HG02970 (cell line): Measurements from ENCODE around the gene ST6GALNAC6.
"Not testable (repeated sequence)": the region's sequence is repeated elsewhere in the genome, so short reads cannot be mapped to it uniquely, and the experiment has no call there.

Experiments used
- ATAC-seq: cut with Tn5 transposase; IDR thresholded peaks from one replicate; pipeline ENCODE4 v1.9.1; 2021; ENCODE audit warnings: mild to moderate bottlenecking, moderate library complexity, moderate number of reproducible peaks; ENCODE audit not compliant: unreplicated experiment, low FRiP score

ST6GALNAC6 gene

DNA sequence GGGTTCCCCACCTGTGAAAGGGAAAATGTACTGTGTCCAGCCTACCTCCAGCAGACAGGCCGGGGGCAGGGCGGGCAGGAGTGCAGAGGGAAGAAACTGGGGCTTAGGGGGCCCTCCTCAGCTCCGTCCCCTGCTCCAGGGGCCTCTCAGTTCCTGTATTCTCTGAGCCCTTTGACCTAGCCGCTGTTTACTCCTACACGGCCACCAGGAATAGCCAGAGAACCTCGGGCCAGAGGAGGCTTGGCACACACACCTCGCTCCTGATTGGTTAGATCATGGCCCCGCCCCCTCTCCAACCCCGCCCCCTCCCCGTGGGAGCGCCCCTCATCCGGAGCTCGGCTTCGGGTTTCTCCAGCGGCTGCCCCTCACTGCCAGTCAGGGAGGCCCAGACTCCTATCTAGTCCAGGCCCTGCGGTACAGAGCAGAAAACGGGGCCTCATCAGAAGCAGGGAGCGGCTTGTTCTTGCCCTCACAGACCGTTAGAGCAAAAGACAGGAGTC lies 2.2 kb downstream of the ST6GALNAC6 start:
- ATAC-seq = no peak

DNA sequence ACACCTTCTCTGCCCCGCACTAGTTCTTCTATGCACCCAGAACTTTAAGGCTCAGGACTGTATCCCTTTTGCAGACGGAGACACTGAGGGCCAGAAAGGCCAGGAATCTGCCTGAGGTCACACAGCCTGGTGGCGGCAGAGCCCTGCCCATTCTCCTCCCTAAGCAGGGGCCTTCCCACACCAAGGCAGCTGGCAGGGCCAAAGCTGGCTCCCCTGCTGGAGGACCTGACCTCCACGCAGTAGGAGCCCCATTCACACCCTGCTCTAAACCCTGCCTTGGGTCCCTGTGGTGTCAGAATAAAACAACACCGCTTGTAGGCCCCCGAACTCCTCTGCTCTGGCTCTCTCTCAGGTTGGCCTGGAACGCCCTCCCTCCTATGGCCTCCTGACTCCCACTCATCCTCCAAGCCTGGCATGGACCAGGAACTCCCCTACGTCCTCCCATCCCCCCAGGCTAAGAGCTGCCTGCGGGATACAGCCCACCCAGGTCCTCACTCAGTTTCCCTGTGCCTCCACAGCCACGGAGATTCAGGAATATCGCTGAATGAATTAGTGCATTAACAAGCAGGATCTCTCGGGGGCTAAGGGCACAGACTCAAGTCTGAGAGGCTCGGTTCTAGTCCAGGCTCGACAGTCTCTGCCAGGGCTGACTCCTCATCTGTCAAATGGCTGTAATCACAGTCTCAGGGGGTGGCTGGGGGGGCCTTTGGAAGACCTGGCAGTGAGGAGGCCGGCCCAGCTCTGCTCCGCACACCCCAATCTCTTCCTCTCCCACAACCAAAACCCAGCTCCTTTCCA lies 2.8 kb downstream of the ST6GALNAC6 start:
- ATAC-seq = no peak

DNA sequence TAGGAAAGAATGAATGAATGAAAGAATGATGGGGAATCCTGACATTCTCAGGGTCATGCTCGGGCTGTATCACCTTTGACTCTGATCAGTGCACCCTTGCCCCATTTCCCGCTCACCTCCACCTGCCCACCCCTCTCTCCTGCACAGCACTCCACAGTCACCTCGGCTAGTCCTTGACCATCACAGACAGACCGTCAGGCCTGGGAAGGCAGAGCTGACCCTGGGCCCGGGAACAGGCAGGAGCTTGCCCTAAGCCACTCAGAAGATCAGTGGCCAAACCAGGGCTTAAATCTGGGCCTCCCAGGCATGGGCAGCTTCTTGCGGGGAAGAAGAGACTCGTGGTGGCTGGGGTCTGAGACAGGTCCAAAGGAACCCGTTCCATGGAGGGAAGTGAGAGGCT lies 3.6 kb downstream of the ST6GALNAC6 start:
- ATAC-seq = no peak

DNA sequence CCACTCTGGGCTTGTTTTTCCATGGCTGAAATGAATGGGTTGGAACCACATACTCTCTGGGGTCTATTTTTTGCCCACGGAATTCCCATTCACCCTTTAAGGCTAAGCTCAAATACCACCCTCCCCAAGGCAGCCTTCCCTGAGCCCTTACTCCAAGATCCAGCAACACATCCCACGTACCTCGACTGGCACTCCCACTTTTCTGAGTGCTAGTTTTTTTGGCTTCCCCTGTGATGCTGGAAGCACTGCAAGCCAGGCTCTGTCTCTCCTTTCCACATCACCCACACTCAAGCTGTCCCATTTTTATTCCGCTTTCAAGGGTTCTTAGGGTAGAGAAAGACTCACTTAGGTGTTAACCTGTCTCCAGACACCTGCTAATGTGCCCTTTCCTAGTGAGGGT lies 6.0 kb downstream of the ST6GALNAC6 start:
- no peak for ATAC-seq

GRCh38 chr9:127892831-127893230 lies 6.6 kb downstream of the ST6GALNAC6 start:
- no peak for ATAC-seq

- ATAC-seq = no peak
Measured at GRCh38 chr9:127890053-127890452, 9.3 kb downstream of the ST6GALNAC6 start.

- ATAC-seq = no peak
Measured at GRCh38 chr9:127887792-127888191, 11.6 kb downstream of the ST6GALNAC6 start.

- no peak for ATAC-seq
Measured at GRCh38 chr9:127886401-127886972, 12.9 kb downstream of the ST6GALNAC6 start.

DNA sequence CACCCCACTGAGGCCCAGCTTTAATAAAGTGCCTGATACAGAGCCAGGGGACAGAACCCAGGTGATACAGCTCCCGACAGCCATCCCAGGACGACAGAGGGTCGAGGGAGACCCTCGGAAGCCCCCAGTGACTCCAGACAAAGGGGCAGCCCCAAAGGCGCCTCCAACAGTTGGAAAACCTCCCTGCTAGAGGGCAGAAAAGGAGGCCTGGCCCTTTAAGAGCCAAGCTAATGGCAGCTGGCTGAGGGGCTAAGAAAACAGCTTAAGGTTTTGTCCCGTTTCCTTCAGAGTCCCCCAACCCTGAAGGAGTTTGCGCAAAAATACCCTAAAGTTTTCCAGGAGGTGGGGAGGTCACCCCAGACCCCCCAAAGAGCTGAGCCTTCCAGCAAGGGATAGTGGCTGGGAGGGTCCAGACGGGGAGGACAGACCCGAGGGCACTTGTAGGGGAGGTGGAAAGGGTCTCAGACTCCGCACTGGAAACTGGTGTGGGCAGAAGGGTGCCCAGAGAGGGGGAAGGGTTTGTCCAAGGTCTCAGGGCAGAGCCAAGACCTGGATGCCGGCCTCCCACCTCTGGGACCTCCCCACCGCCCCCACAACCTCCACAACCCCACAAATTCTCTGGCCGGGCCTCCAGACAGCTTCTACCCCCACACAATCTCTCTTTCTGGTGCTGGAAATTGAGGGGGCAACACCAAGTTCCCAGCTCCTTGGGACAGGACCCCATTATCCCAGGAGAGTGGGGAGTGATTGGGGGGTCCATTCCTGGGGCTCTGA lies 13.7 kb downstream of the ST6GALNAC6 start:
- ATAC-seq = no peak

GRCh38 chr9:127884976-127885490 lies 14.4 kb downstream of the ST6GALNAC6 start:
- no peak for ATAC-seq

GRCh38 chr9:127884427-127884911 lies 14.9 kb downstream of the ST6GALNAC6 start:
- no peak for ATAC-seq

- ATAC-seq = no peak
Measured at GRCh38 chr9:127883959-127884358, 15.4 kb downstream of the ST6GALNAC6 start.

DNA sequence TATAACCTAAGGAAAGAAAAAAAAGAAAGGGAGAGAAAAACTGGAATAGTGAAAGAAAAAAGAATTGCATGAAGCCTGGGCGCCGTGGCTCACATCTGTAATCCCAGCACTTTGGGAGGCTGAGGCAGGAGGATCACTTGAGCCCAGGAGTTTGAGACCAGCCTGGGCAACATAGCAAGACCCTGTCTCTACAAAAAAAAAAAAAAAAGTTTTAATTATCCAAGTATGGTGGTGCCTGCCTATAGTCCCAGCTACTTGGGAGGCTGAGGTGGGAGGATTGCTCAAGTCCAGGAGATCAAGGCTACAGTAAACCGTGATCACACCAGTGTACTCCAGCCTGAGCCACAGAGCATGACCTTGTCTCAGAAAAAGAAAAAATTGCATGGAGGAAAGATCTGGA lies 17.7 kb downstream of the ST6GALNAC6 start:
- ATAC-seq = not testable (repeated sequence)

DNA sequence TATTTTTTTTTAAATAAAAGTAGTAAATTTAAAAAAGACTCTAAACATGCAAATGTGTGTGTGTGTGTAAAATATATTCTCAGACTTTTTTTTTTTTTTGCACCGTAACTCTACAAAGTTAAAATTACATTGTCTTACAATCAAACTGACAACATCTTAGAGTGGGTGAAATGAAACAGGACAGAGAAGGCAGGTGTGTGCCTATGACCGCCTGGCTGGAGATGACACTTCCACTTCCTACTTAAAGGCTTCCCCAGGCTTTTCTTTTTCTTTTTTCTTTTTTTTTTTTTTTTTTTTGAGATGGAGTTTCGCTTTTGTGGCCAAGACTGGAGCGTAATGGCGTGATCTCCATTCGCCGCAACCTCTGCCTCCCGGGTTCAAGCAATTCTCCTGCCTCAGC lies 19.3 kb downstream of the ST6GALNAC6 start:
- no peak for ATAC-seq

DNA sequence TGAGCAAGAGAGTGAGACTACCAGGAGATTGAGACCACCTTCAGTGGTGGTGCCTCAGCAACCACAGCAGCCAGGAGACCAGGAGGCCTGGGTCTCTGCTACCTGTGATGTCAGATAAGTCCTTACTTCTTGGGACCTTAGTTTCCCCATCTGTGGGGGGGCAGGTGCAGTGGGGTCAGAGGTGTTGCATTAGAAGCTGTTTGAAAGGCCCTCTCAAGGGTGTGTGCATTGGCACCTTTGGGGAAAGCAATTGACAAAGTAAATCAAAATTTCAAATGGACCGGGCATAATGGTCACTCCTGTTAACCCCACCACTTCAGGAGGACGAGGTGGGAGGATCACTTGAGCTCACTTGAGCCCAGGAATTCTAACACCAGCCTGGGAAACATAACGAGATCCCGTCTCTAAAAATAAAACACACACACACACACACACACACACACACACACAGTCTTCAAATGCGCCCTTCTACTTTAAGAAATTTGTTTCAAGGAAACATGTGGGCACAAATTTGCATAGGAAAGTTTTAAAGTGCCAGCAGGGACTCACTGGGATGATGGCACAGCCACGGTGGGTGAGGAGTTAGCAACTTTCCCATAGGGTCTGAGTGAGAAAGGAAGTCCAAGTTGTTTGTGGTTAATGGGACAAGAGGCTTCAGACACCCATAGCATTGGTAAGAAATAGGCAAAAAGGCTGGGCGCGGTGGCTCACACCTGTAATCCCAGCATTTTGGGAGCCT lies 20.6 kb downstream of the ST6GALNAC6 start:
- ATAC-seq = no peak

DNA sequence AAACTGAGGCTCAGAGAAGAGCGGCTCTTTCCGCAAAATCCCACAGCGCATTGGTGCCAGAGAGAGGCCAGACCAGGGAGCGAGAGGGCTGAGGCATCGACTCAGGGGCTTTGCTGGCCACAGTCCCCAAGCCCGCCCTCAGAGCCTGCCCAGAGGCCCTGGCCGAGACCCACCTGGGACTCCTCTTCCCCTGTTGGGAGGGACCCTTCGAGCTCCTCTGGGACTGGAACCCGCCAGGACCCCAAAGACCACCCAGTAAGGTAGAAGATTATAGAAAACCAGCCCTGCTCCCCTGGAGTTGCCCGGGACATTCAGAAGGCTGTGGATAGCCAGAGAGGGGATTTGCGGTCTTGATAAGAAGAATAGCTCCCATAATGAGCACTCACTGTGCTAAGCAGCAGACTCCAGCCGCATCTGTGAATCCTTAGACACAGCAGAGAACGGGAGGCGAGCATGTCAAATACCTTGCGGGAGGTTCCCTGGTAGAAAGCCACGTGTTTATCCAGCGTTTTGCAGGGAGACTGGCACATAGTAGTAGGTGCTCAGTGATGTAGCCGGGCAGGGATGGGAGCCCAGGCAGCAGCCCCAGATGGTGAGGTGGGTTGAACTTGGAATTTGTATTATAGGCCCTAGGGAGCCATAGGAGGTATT lies 21.3 kb downstream of the ST6GALNAC6 start:
- ATAC-seq = no peak

DNA sequence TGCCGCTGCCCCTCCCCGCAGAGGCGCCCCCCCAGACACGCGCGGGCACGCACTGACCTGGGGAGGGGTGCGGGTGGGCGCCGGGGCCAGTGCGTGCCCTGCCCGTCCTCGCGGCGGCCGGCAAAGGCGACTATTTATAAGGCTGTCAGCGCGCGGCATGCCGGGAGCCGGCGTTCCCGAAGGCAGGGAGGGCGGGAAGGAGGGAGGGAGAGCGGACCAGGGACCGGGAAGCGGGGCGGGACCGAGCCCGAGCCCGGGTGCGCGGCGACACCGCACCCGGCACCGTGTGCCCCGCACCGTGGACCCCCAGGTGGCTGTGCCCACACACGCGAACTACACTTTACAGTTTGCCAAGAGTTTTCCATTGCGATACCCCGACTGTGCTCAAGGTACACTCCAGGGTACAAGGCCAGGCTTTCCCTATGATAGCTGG lies 21.8 kb downstream of the ST6GALNAC6 start, which contains the start of gene AK1:
TSS of gene AK1 (minus strand) at position 110 of the 433 bp plus-strand sequence. CDS start 3,058 bp downstream, outside the sequence.
- no peak for ATAC-seq

- no peak for ATAC-seq
Measured at GRCh38 chr9:127876764-127877562, 22.4 kb downstream of the ST6GALNAC6 start.
